ENCODE results near the gene SGSM1. TPM values are rescaled to one million over a fixed set of nuclear protein-coding genes. Genes with fewer than 3 reads are reported as not detected.

Gene SGSM1
- total RNA-seq, 4 donors from 2014 or later, result 4.2 to 6.7 (median 5.6) TPM

- no peaks in the 10 kb centered on the region for H3K36me3 ChIP-seq
- H3K9me3 ChIP-seq, result no peaks in the 10 kb centered on the region
- 72 to 75% methylated on average over 7 of the region's 7 CpGs for WGBS, 2 donors
- H3K27ac ChIP-seq, result no peak overlapping the region
- DNase-seq, result no peak
- TF ChIP-seq, protein P1, sequence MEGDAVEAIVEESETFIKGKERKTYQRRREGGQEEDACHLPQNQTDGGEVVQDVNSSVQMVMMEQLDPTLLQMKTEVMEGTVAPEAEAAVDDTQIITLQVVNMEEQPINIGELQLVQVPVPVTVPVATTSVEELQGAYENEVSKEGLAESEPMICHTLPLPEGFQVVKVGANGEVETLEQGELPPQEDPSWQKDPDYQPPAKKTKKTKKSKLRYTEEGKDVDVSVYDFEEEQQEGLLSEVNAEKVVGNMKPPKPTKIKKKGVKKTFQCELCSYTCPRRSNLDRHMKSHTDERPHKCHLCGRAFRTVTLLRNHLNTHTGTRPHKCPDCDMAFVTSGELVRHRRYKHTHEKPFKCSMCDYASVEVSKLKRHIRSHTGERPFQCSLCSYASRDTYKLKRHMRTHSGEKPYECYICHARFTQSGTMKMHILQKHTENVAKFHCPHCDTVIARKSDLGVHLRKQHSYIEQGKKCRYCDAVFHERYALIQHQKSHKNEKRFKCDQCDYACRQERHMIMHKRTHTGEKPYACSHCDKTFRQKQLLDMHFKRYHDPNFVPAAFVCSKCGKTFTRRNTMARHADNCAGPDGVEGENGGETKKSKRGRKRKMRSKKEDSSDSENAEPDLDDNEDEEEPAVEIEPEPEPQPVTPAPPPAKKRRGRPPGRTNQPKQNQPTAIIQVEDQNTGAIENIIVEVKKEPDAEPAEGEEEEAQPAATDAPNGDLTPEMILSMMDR (IDR thresholded peaks at IDR 0.05), result no peak
- no peak for TF ChIP-seq POLR2A (IDR thresholded peaks at IDR 0.05)
- H3K4me3 ChIP-seq (replicated peaks in 1 of 3), result no peak overlapping the region
- H3K4me1 ChIP-seq, result no peaks in the 10 kb centered on the region
- intact Hi-C loops (cut with DNase I), result no loop called here
- H3K27me3 ChIP-seq, result no peaks in the 10 kb centered on the region
Measured at GRCh38 chr22:24830205-24830979, 24.4 kb downstream of the SGSM1 start.

DNA sequence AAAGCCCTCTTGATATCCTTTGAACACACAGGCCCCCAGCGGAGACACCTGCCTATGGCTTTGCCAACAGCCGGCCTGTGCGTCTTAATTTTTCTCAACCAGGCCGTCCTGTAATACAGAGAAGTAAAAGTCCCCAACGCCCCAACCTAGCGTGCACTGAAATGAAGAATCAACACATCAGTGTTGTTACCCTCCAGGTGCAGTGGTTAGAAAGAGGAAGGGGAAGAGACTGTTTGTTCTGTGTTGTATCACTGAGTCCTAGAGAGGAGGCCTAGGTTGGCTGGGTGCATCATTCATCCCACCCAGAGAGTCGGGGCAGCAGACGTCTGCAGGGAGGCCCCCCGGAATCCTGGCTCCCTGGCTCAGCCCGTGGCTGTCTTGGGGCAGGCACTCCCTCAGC lies 25.7 kb downstream of the SGSM1 start:
- no peak for DNase-seq
- intact Hi-C loops (cut with DNase I), result no loop called here
- Histone ChIP-seq H3K4me1 (no peaks in the 10 kb centered on the region), H3K9me3 (no peaks in the 10 kb centered on the region), H3K4me3 (replicated peaks in 1 of 3) (no peak overlapping the region), H3K36me3 (no peaks in the 10 kb centered on the region), H3K27ac (no peak overlapping the region), H3K27me3 (no peaks in the 10 kb centered on the region)
- 85 to 90% methylated on average over 10 of the region's 10 CpGs for WGBS, 2 donors
- TF ChIP-seq, protein P1 (IDR thresholded peaks at IDR 0.05), result no peak
- TF ChIP-seq POLR2A (IDR thresholded peaks at IDR 0.05), result no peak

- no peak for DNase-seq
- Histone ChIP-seq H3K4me3 (replicated peaks in 1 of 3) (no peak overlapping the region), H3K36me3 (no peaks in the 10 kb centered on the region), H3K4me1 (no peaks in the 10 kb centered on the region), H3K27ac (no peak overlapping the region), H3K27me3 (no peaks in the 10 kb centered on the region), H3K9me3 (no peaks in the 10 kb centered on the region)
- intact Hi-C loops (cut with DNase I), result no loop called here
- TF ChIP-seq POLR2A (IDR thresholded peaks at IDR 0.05), result no peak
- TF ChIP-seq, protein P1 (IDR thresholded peaks at IDR 0.05), result no peak
- 93 to 94% methylated on average over 8 of the region's 8 CpGs for WGBS, 2 donors
Measured at GRCh38 chr22:24833881-24834495, 28.0 kb downstream of the SGSM1 start.

- no peak for TF ChIP-seq POLR2A (IDR thresholded peaks at IDR 0.05)
- TF ChIP-seq, protein P1 (IDR thresholded peaks at IDR 0.05), result peak in 1 of 6 experiments; percentile 14
- no peaks in the 10 kb centered on the region for H3K4me1 ChIP-seq
- no peak for DNase-seq
- intact Hi-C loops (cut with DNase I), result no loop called here
- H3K27ac ChIP-seq, result no peak overlapping the region
- no peaks in the 10 kb centered on the region for H3K27me3 ChIP-seq
- no peaks in the 10 kb centered on the region for H3K36me3 ChIP-seq
- WGBS, 2 donors, result 65 to 67% methylated on average over 13 of the region's 13 CpGs
- no peaks in the 10 kb centered on the region for H3K9me3 ChIP-seq
- no peak overlapping the region for H3K4me3 ChIP-seq (replicated peaks in 1 of 3)
Measured at GRCh38 chr22:24834845-24835570, 29.0 kb downstream of the SGSM1 start.
